ENCODE measurements around the gene FAM83B.
"Not testable (repeated sequence)": the region's sequence is repeated elsewhere in the genome, so short reads cannot be mapped to it uniquely, and the experiment has no call there.

FAM83B gene

GRCh38 chr6:54979161-54979560 is 132.6 kb downstream of the FAM83B start:
- DNase-seq (ENCODE audit: low spot score), result not testable (repeated sequence)

- no peak for DNase-seq (ENCODE audit: low spot score)
Measured at GRCh38 chr6:54980511-54981275, 134.1 kb downstream of the FAM83B start.

DNA sequence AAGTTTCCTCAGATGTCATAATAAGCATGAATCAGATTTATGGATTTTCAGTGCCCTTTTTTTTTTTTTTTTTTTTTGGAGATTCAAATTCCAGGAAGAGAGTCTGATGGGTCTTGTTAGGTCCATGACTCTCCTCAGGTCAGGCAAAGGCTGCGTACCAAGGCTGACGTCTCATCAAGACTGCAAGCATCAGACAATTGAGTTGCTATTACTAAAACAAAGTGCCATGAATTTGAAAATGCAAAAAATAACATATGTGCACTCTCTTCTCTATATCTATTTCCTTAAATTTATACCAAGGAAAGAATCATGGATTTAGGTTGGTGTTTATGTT is 134.7 kb downstream of the FAM83B start:
- DNase-seq (ENCODE audit: low spot score), result no peak

- no peak for DNase-seq (ENCODE audit: low spot score)
Measured at GRCh38 chr6:54981647-54982046, 135.1 kb downstream of the FAM83B start.

DNA sequence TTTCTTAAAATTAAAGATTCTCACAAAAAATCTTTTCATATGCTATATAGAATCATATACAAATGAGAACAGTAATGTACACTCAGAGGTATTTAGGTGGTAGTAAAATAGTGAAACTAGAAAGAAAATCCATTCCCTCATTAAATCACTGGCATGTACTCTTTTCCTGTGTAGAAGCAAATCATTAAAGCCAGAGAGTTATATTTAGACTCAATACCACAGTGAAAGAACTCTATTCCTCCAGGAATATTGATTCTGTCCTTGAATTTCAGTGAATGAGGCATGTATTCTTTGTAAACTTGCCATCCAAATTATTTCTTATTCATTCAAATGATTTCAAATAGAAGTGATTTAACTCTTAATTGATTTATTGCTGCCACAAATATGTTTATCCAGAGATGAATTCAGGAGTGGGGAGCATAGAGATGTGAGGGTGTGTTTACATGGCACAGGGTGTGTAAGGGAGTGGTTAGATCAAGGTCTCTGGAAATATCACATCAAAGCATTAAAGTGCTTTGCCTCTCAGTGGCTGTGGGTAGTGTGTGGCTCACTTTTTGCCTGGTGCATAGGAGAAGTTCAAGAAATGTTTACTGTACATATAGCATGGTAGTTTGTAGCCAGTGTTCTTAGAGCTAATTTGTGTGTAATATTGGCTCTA is 141.2 kb downstream of the FAM83B start:
- no peak for DNase-seq (ENCODE audit: low spot score)

- no peak for DNase-seq (ENCODE audit: low spot score)
Measured at GRCh38 chr6:54988576-54988975, 142.0 kb downstream of the FAM83B start.

DNA sequence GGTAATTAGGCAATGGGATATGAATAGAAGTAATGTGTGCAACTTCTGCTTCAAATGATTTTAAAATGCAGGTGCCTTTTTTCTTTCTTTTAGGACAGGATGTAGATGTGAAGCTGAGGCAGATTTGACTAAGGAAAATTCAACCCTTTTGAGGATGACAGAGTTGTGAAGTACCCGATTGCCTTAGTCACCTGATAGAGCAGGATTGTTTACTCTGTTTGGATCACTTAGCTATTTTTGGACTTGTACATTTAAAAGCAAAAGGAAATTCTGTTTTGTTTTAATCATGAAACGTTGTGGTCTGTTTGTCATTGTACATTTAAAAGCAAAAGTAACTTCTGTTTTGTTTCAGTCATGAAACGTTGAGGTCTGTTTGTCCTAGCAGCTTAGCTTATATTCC is 143.4 kb downstream of the FAM83B start:
- no peak for DNase-seq (ENCODE audit: low spot score)
